Activated T-helper 1 cell treated with anti-CD3 and anti-CD28 coated beads, Interleukin-2, amount 50 U/mL, for 16 hours (primary cell): Measurements from ENCODE around the gene UCHL3.
A peak's percentile ranks its signal among the peaks of the same experiment; 100 is the strongest.
"Not testable (repeated sequence)": the region's sequence is repeated elsewhere in the genome, so short reads cannot be mapped to it uniquely, and the experiment has no call there.

ENCODE experiments used
- DNase-seq, 2 donors: peaks; one replicate each; pipeline ENCODE4 v3.0.0-alpha.2; 2020; ENCODE audit warnings: low read depth in 1 of 2, low spot score in 1 of 2

Gene UCHL3

GRCh38 chr13:75549262-75550158 is at the start of gene UCHL3:
TSS of gene UCHL3 (plus strand) at chr13:75549791. CDS start at chr13:75549821, 30 bp downstream.
- DNase-seq = peak; percentile 95 to 96

- DNase-seq = no peak
Measured at GRCh38 chr13:75505327-75505726, 44.3 kb upstream of the UCHL3 start.

GRCh38 chr13:75506018-75506417 is 43.6 kb upstream of the UCHL3 start:
- DNase-seq = no peak

- DNase-seq = no peak
Measured at GRCh38 chr13:75507027-75508001, 42.3 kb upstream of the UCHL3 start.

GRCh38 chr13:75508002-75508548 is 41.5 kb upstream of the UCHL3 start:
- DNase-seq = no peak

GRCh38 chr13:75511051-75511625 is 38.5 kb upstream of the UCHL3 start:
- no peak for DNase-seq

- no peak for DNase-seq
Measured at GRCh38 chr13:75512253-75512652, 37.3 kb upstream of the UCHL3 start.

GRCh38 chr13:75513271-75513670 is 36.3 kb upstream of the UCHL3 start:
- DNase-seq = no peak

GRCh38 chr13:75514080-75514995 is 35.3 kb upstream of the UCHL3 start:
- no peak for DNase-seq

- DNase-seq = no peak
Measured at GRCh38 chr13:75518439-75519088, 31.0 kb upstream of the UCHL3 start.

GRCh38 chr13:75521956-75522355 is 27.6 kb upstream of the UCHL3 start:
- no peak for DNase-seq

GRCh38 chr13:75530549-75530961 is 19.0 kb upstream of the UCHL3 start:
- DNase-seq = no peak

GRCh38 chr13:75533861-75534260 is 15.7 kb upstream of the UCHL3 start:
- DNase-seq = no peak

GRCh38 chr13:75537401-75538365 is 11.9 kb upstream of the UCHL3 start, which contains the start of gene COMMD6:
TSS of gene COMMD6 (minus strand) at chr13:75537841. CDS start at chr13:75537805, 36 bp downstream.
- peak; percentile 24 to 49 for DNase-seq

GRCh38 chr13:75541287-75541686 is 8.3 kb upstream of the UCHL3 start:
- DNase-seq = no peak

- DNase-seq = no peak
Measured at GRCh38 chr13:75541961-75542360, 7.6 kb upstream of the UCHL3 start.

- DNase-seq = no peak
Measured at GRCh38 chr13:75544681-75545330, 4.8 kb upstream of the UCHL3 start.

- DNase-seq = not testable (repeated sequence)
Measured at GRCh38 chr13:75545386-75545785, 4.2 kb upstream of the UCHL3 start.
